GM12892 (cell line): ENCODE measurements around the gene RNF123.

ENCODE experiments used
- POLR2A ChIP-seq: IDR thresholded peaks from 2 replicates; pipeline ENCODE4 v1.6.1; 2011; ENCODE audit warnings: low read depth, low read length, control low read depth
- POLR2AphosphoS5 ChIP-seq: IDR thresholded peaks from 2 replicates; pipeline ENCODE4 v1.6.1; 2011; ENCODE audit warnings: low read depth, low read length, control low read depth
- TAF1 ChIP-seq: IDR thresholded peaks from 2 replicates; pipeline ENCODE4 v1.6.1; 2011; ENCODE audit warnings: low read depth, mild to moderate bottlenecking, control low read depth, low read length, borderline replicate concordance

DNA sequence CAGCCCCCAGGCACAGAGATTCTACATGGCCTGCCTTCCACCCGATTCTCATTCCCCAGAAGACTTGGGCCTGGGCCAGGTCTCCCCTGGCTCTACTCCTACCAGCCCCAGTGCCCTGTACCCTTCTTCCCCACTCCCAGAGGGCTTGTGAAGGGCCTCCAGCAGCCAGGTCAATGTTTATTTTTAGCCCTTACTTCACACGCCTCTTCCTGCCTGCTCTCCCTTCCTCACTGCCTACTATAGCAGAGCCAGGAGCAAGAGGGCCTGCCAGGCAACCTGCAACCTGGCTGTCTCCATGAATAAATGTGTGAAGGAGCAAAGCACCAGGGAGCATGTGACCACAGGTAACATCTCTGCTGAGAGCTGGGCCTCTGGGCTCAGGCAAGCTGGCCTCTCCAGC is 41.6 kb upstream of the RNF123 start:
- TF ChIP-seq POLR2AphosphoS5 = no peak
- no peak for TF ChIP-seq POLR2A
- TF ChIP-seq TAF1 = no peak
